K562 (cell line): ENCODE results near the gene MPDU1. TPM values are rescaled to one million over a fixed set of nuclear protein-coding genes. Genes with fewer than 3 reads are reported as not detected.

Source experiments
- ATAC-seq: fragments of 200-7000 bp; cut with Tn5 transposase; 3 replicates; pipeline ENCODE4 v1.9.1; 2020; ENCODE audit warnings: moderate library complexity
- Bru-seq: library from RNA; stranded (reverse); fragments of 400-500 nt; gene quantifications from one replicate; lab custom pipeline; 2021; lab: Mats Ljungman, UMichigan
- BruChase-seq, 2 experiments: library from RNA; stranded (reverse); fragments of 400-500 nt; gene quantifications; one replicate each; lab custom pipeline; 2021; lab: Mats Ljungman, UMichigan
- BruUV-seq: library from RNA; stranded (reverse); fragments of 400-500 nt; replicated peaks from 2 replicates; lab custom pipeline; 2021; lab: Mats Ljungman, UMichigan
- CTCF ChIA-PET: fragments of 300-600 bp; formaldehyde crosslinking; extraction: SDS; loops from one replicate; lab custom pipeline; 2021; ENCODE audit warnings: low intra/inter-chr PET ratio; lab: Yijun Ruan, JAX
- POLR2A ChIA-PET: fragments of 300-600, 350-650 bp; sonication (Branson Sonifier 250); formaldehyde crosslinking; extraction: SDS; loops from one replicate; lab custom pipeline; 2021; ENCODE audit warnings: antibody characterized with exemption, inconsistent platforms; lab: Yijun Ruan, JAX
- DNase-seq, 4 experiments: peaks; one replicate each; pipeline versions ENCODE4 v3.0.0 to v3.0.0-alpha.2; 2011 to 2018; ENCODE audit warnings: low spot score in 3 of 4, mixed read lengths in 3 of 4; ENCODE audit errors: extremely low read depth in 1 of 4
- FAIRE-seq: peaks from 2 replicates; lab custom pipeline; 2011; peaks lifted over from hg19 to GRCh38; lab: Jason Lieb, UNC
- H2AFZ ChIP-seq: 2 replicates; pipeline ENCODE4 v1.6.0; 2011; ENCODE audit warnings: low read depth, low read length, control low read depth, inconsistent platforms
- H3K27ac ChIP-seq: fragments of 200-600 bp; 3 replicates; pipeline ENCODE4 v1.8.0; 2011; ENCODE audit warnings: low read depth, mild to moderate bottlenecking, control low read depth, inconsistent platforms, low read length, moderate library complexity, mixed read lengths; ENCODE audit errors: extremely low read depth
- H3K27me3 ChIP-seq, 2 experiments: fragments of 300-600 bp in 1 of 2; 2 replicates in 1 of 2; 3 replicates in 1 of 2; pipeline versions ENCODE4 v1.6.0 to v1.8.0; 2011; ENCODE audit warnings: inconsistent platforms in 2 of 2, low read length in 2 of 2, mild to moderate bottlenecking in 1 of 2, mixed read lengths in 1 of 2, moderate library complexity in 1 of 2; ENCODE audit not compliant: control insufficient read depth in 2 of 2, insufficient read depth in 2 of 2
- H3K36me3 ChIP-seq: fragments of 300-600 bp; 3 replicates; pipeline ENCODE4 v1.8.0; 2011; ENCODE audit warnings: mild to moderate bottlenecking, low read length, inconsistent platforms; ENCODE audit not compliant: control insufficient read depth, insufficient read depth
- H3K4me1 ChIP-seq, 2 experiments: fragments of 200-600 bp in 1 of 2; replicated peaks in 1 of 2; 2 replicates in 1 of 2; 3 replicates in 1 of 2; pipeline versions ENCODE4 v1.5.1 to v1.8.0; 2011; ENCODE audit warnings: inconsistent platforms in 2 of 2, low read length in 2 of 2, mild to moderate bottlenecking in 1 of 2, mixed read lengths in 1 of 2, moderate library complexity in 1 of 2; ENCODE audit not compliant: control insufficient read depth in 2 of 2, insufficient read depth in 2 of 2
- H3K4me2 ChIP-seq: 2 replicates; pipeline ENCODE4 v1.6.1; 2011; ENCODE audit warnings: low read length, control low read depth, inconsistent platforms, mixed read lengths; ENCODE audit not compliant: insufficient read depth
- H3K4me3 ChIP-seq: fragments of 200-600 bp; sonication (generic), shearing (Covaris generic); 2 replicates; pipeline ENCODE4 v1.5.1; 2016; ENCODE audit warnings: control low read depth, inconsistent platforms
- H3K79me2 ChIP-seq: fragments of 200-600 bp; 3 replicates; pipeline ENCODE4 v1.8.0; 2011; ENCODE audit warnings: low read length, inconsistent platforms; ENCODE audit not compliant: control insufficient read depth, insufficient read depth
- H3K9ac ChIP-seq, 2 experiments: 2 replicates each; pipeline versions ENCODE4 v1.6.0 to v1.6.1; 2011; ENCODE audit warnings: low read depth in 2 of 2, low read length in 2 of 2, control low read depth in 1 of 2, inconsistent platforms in 1 of 2, mild to moderate bottlenecking in 1 of 2, mixed read lengths in 1 of 2; ENCODE audit not compliant: insufficient read depth in 1 of 2
- H3K9me1 ChIP-seq: one replicate; pipeline ENCODE4 v1.6.0; 2011; ENCODE audit warnings: inconsistent platforms, mild to moderate bottlenecking, low read length, moderate library complexity; ENCODE audit not compliant: control insufficient read depth, insufficient read depth
- H3K9me3 ChIP-seq: replicated peaks from 2 replicates; pipeline ENCODE4 v1.5.1; 2011; ENCODE audit warnings: low read depth, low read length, inconsistent platforms; ENCODE audit not compliant: control insufficient read depth, insufficient read depth
- H4K20me1 ChIP-seq: replicated peaks from 2 replicates; pipeline ENCODE4 v1.6.1; 2011; ENCODE audit warnings: low read length, inconsistent platforms, mixed read lengths; ENCODE audit not compliant: control insufficient read depth, insufficient read depth
- JUNB ChIP-seq: fragments of 450-650 bp; formaldehyde crosslinking; conservative IDR thresholded peaks from 2 replicates; pipeline ENCODE4 v1.4.0; 2020; ENCODE audit warnings: mild to moderate bottlenecking
- ZFP36 ChIP-seq: fragments of 150-350 bp; IDR thresholded peaks from 2 replicates; pipeline ENCODE4 v1.6.1; 2018; ENCODE audit warnings: low read length, low read depth; ENCODE audit not compliant: partially characterized antibody
- ZKSCAN8 ChIP-seq: fragments of 200-800 bp; sonication (Bioruptor generic); IDR thresholded peaks from 2 replicates; pipeline ENCODE4 v1.6.1; 2016; ENCODE audit warnings: missing genetic modification characterization, missing compliant biosample characterization
- WGBS: fragments of 100-300 bp; shearing (Covaris generic); methylation state at CpG from one replicate; pipeline ENCODE4 v1.1.6; 2016; ENCODE audit warnings: low coverage, mixed read lengths; ENCODE audit not compliant: insufficient coverage; ENCODE audit errors: missing lambda C conversion rate; 5-methylcytosine and 5-hydroxymethylcytosine counted together
- in situ Hi-C: fragments of 300-500 bp; cut with MboI; formaldehyde crosslinking; loops from 4 replicates; pipeline ENCODE4 v1.15.0; 2018; ENCODE audit warnings: inconsistent platforms, mixed read lengths
- intact Hi-C: fragments of 100-400 bp; cut with micrococcal nuclease; formaldehyde crosslinking; loops from 2 replicates; pipeline ENCODE4 v1.14.2; 2022
- long read RNA-seq, 3 experiments: library from polyadenylated mRNA in 2 of 3; library from RNA in 1 of 3; unstranded in 2 of 3; stranded (forward) in 1 of 3; transcript quantifications; one replicate each; pipeline ENCODE4 v2.0.0, GENCODE V29; 2019 to 2022
- polyA minus RNA-seq, 3 experiments: library from RNA; depleted of rRNA, polyadenylated mRNA; stranded (reverse); fragments of >200 nt; gene quantifications; 2 replicates each; pipeline ENCODE4 v1.2.3, GENCODE V29; 2011
- polyA plus RNA-seq, 8 experiments: library from polyadenylated mRNA; depleted of rRNA in 4 of 8; stranded (reverse) in 5 of 8; unstranded in 3 of 8; fragments of >200 nt; fragmentation: Nextera tagmentation in 2 of 8; fragmentation: Illumina TruSeq in 1 of 8; extraction: Ambion mirVana in 2 of 8; extraction: Trizol in 1 of 8; gene quantifications; 2 replicates each; pipeline versions ENCODE4 v1.2.1 to v1.2.3, GENCODE V29; 2011 to 2014; ENCODE audit warnings: inconsistent platforms in 1 of 8, missing spikeins in 1 of 8
- total RNA-seq, 7 experiments: library from RNA; depleted of rRNA in 6 of 7; stranded (reverse); fragments of >200 nt in 6 of 7; fragmentation: Illumina TruSeq in 2 of 7; extraction: Trizol in 2 of 7; gene quantifications; 2 replicates each; pipeline versions ENCODE4 v1.2.1 to v1.2.3, GENCODE V29; 2011 to 2021; ENCODE audit warnings: low replicate concordance in 1 of 7
- TF ChIP-seq, protein P1 (sequence below): fragments of 250-450 bp; sonication (Bioruptor Pico); IDR thresholded peaks from 2 replicates; pipeline ENCODE4 v1.8.0; 2021; ENCODE audit warnings: borderline replicate concordance, mild to moderate bottlenecking, moderate library complexity; ENCODE audit not compliant: poor library complexity, severe bottlenecking

MPDU1 gene
- 63.6 and 172 TPM in 2 replicates for total RNA-seq (2011; cell fraction: chromatin; rRNA removed; ENCODE audit: low replicate concordance)
- 230 and 236 TPM in 2 replicates for total RNA-seq (2011; cell fraction: nucleolus; rRNA removed)
- total RNA-seq (2011; cell fraction: nucleoplasm; rRNA removed) = 165 and 169 TPM in 2 replicates
- total RNA-seq (2014; rRNA removed) (53.5 and 78.9 TPM in 2 replicates), total RNA-seq (2014; rRNA removed; fragmentation: Illumina TruSeq; extraction: Trizol) (68.3 and 80.2 TPM in 2 replicates), total RNA-seq (2015; rRNA removed; fragmentation: Illumina TruSeq; extraction: Trizol) (78.5 and 85.0 TPM in 2 replicates), total RNA-seq (2021) (55.5 and 63.7 TPM in 2 replicates), polyA plus RNA-seq (2011; rRNA removed) (160 and 161 TPM in 2 replicates), polyA plus RNA-seq (2014; fragmentation: Illumina TruSeq; extraction: Trizol) (172 and 179 TPM in 2 replicates), polyA plus RNA-seq (2014; fragmentation: Nextera tagmentation; extraction: Ambion mirVana) (10 to 100 TPM in 1 of 2 experiments, 1 to 10 TPM in 1; 4.9 to 21.8 TPM), polyA plus RNA-seq (2014; rRNA removed) (77.1 and 86.7 TPM in 2 replicates), polyA minus RNA-seq (2011; rRNA and poly(A)+ RNA removed) (77.8 and 107 TPM in 2 replicates), Bru-seq, nascent RNA (percentile 72 among the genes with signal in this experiment), BruChase-seq, experiment 1, labeled RNA remaining after a 2-hour chase (percentile 66 among the genes with signal in this experiment), BruChase-seq, experiment 2, labeled RNA remaining after a 6-hour chase (percentile 72 among the genes with signal in this experiment)
- polyA plus RNA-seq (2011; cell fraction: cytosol; rRNA removed) = 292 and 301 TPM in 2 replicates
- 85.8 and 92.2 TPM in 2 replicates for polyA plus RNA-seq (2011; cell fraction: nucleus; rRNA removed)
- 66.5 and 66.7 TPM in 2 replicates for polyA plus RNA-seq (2012)
- 35.2 and 43.8 TPM in 2 replicates for polyA minus RNA-seq (2011; cell fraction: cytosol; rRNA and poly(A)+ RNA removed)
- polyA minus RNA-seq (2011; cell fraction: nucleus; rRNA and poly(A)+ RNA removed) = 15.8 and 18.0 TPM in 2 replicates
- long read RNA-seq, experiment 1, transcript MPDU1-208 (2 exons, 1,195 nt) = minor isoform, 10 of 82 reads
- long read RNA-seq, experiment 1, transcript MPDU1-201 (7 exons, 1,601 nt) = major isoform, 17 of 82 reads
- long read RNA-seq, experiment 1, partial matches to known transcripts = 40 of 82 reads
- long read RNA-seq, experiment 1, other reads (novel, unspliced or antisense) = 10 of 82 reads
- long read RNA-seq, experiment 2, transcript MPDU1-201 (7 exons, 1,601 nt) = major isoform, 59 of 102 reads
- long read RNA-seq, experiment 2, partial matches to known transcripts = 21 of 102 reads
- long read RNA-seq, experiment 2, other reads (novel, unspliced or antisense) = 13 of 102 reads
- long read RNA-seq, experiment 3, transcript MPDU1-201 (7 exons, 1,601 nt) = major isoform, 56 of 67 reads
- long read RNA-seq, experiment 3, partial matches to known transcripts = 3 of 67 reads
- long read RNA-seq, experiment 3, other reads (novel, unspliced or antisense) = 5 of 67 reads

DNA sequence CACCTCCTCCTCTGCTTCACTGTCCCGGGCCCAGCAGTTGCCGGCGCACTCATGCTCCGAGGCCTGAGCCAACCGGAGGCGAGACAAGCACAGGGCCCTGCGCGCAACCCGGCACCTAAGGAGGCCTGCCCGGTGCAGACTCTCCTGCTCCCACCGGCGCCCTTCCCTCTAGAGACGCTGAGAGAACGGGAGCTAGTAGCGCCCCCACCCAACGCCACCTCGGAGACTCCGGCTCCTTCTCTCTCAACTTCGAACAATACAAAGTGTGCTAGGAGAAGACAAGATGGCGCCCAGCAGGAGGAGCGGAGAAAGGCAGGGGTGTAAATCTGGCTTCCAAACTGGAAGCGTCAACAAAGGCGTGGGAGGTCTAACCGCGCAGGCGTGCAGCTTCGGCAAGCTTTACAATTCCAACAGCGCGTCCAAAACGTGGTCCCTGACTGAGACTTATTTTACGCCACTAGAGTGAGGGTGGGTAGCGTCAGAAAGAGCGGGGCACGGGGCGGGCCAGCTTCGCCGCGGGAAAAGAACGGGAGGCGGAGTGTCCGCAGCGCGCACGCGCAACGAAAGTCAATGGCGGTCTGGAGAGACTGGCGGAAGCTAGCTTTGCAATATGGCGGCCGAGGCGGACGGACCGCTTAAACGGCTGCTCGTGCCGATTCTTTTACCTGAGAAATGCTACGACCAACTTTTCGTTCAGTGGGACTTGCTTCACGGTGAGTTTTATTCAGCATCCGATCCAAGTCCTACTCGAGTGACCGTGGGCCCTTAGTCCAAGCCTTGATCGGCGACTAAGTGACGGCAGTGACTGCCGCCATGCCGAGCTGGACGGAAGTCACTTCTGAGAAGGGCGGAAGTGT is at the start of gene MPDU1:
Gene MPDU1, plus strand, starts transcription at position 600 of the 857 bp plus-strand sequence. Its CDS starts 11 bp downstream, at position 611.
- CTCF ChIA-PET = no interaction called here
- in situ Hi-C loops = no loop called here
- TF ChIP-seq ZKSCAN8 (CRISPR knock-in tag) (peak; percentile 70; the same call in 1 of the 2 replicates), ZFP36 (no peak), JUNB (CRISPR knock-in tag) (no peak)
- TF ChIP-seq, protein P1, sequence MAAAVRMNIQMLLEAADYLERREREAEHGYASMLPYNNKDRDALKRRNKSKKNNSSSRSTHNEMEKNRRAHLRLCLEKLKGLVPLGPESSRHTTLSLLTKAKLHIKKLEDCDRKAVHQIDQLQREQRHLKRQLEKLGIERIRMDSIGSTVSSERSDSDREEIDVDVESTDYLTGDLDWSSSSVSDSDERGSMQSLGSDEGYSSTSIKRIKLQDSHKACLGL = no peak

More for the DNA sequence above, at the start of gene MPDU1:
- FAIRE-seq = peak; percentile 93
- intact Hi-C loops = loop anchor here (5.0 kb wide), 1 partner anchor 34 kb away; no protein-coding TSS in a partner anchor
- POLR2A ChIA-PET = interaction anchor here (0.6 to 3.4 kb wide), 16 partner anchors 10 to 590 kb away, joined by 3 to 46 read pairs (median 4); partner anchors contain the start of genes ATP1B2, TP53 and WRAP53
- Histone ChIP-seq H3K36me3 (peaks cover 29% of the 10 kb centered on the region), H3K9me1 (no peaks in the 10 kb centered on the region), H3K4me1 (peaks cover 65 to 80% of the 10 kb centered on the region in 2 experiments), H3K4me3 (peak within 1 kb of the TSS; percentile 47), H3K9me3 (no peaks in the 10 kb centered on the region), H3K27ac (peak within 1 kb of the TSS; percentile 99), H3K79me2 (peaks cover 78% of the 10 kb centered on the region), H3K9ac (peak within 1 kb of the TSS; percentile 96 to 98), H2AFZ (peak within 1 kb of the TSS; percentile 98), H3K27me3 (no peaks in the 10 kb centered on the region), H4K20me1 (0 out of 2 replicates have a peak, but pooled peaks cover 3% of the 10 kb centered on the region), H3K4me2 (peak within 1 kb of the TSS; percentile 94)
- peak; percentile 70 to 96 (median 78) for DNase-seq
- TSS peak; percentile 75 for BruUV-seq
- WGBS = 5% methylated on average over 39 of the region's 69 CpGs
- peak; percentile 55 for ATAC-seq
